HEK293 (cell line): ENCODE data around the gene TMCC1.

Experiments
- CTCF ChIA-PET: fragments of 350-600 bp; formaldehyde crosslinking; extraction: SDS; loops from one replicate; lab custom pipeline; 2021; ENCODE audit warnings: antibody characterized with exemption; lab: Yijun Ruan, JAX
- POLR2A ChIA-PET: fragments of 300-600 bp; formaldehyde crosslinking; extraction: SDS; loops from one replicate; lab custom pipeline; 2020; ENCODE audit warnings: antibody characterized with exemption, inconsistent platforms; lab: Yijun Ruan, JAX
- H3K27ac ChIP-seq: fragments of 200-500 bp; sonication (Bioruptor generic); 2 replicates; pipeline ENCODE4 v1.5.1; 2014; ENCODE audit warnings: low read depth, low read length, control low read depth, inconsistent platforms; ENCODE audit errors: extremely low read depth
- H3K36me3 ChIP-seq, 2 experiments: fragments of 200-500 bp in 1 of 2; sonication (Bioruptor generic) in 1 of 2; 1 replicate in 1 of 2; 2 replicates in 1 of 2; pipeline ENCODE4 v1.5.1; 2014 to 2017; ENCODE audit warnings: inconsistent platforms in 2 of 2, low read length in 2 of 2; ENCODE audit not compliant: control insufficient read depth in 2 of 2, insufficient read depth in 1 of 2
- H3K4me1 ChIP-seq: fragments of 200-500 bp; sonication (Bioruptor generic); 2 replicates; pipeline ENCODE4 v1.5.1; 2014; ENCODE audit warnings: mild to moderate bottlenecking, low read length, inconsistent platforms; ENCODE audit not compliant: control insufficient read depth, insufficient read depth
- H3K4me3 ChIP-seq: 2 replicates; pipeline ENCODE4 v1.5.1; 2011; ENCODE audit warnings: low read depth, mild to moderate bottlenecking, control low read depth, low read length, moderate library complexity
- H3K9me3 ChIP-seq: fragments of 200-500 bp; sonication (Bioruptor generic); 2 replicates; pipeline ENCODE4 v1.5.1; 2014; ENCODE audit warnings: low read depth, low read length, inconsistent platforms; ENCODE audit not compliant: control insufficient read depth, insufficient read depth
- EGR2 ChIP-seq: fragments of 450-650 bp; formaldehyde crosslinking; IDR thresholded peaks from 2 replicates; pipeline ENCODE4 v1.5.1; 2016; ENCODE audit warnings: low read depth, missing biosample characterization, missing genetic modification characterization
- OVOL3 ChIP-seq: fragments of 450-650 bp; formaldehyde crosslinking; IDR thresholded peaks from 2 replicates; pipeline ENCODE4 v1.5.1; 2016; ENCODE audit warnings: missing biosample characterization, missing genetic modification characterization
- WT1 ChIP-seq: fragments of 450-650 bp; formaldehyde crosslinking; IDR thresholded peaks from 2 replicates; pipeline ENCODE4 v1.5.1; 2016; ENCODE audit warnings: missing biosample characterization, missing genetic modification characterization
- ZNF114 ChIP-seq: fragments of 450-650 bp; formaldehyde crosslinking; IDR thresholded peaks from 2 replicates; pipeline ENCODE4 v1.5.0; 2017; ENCODE audit warnings: missing biosample characterization, missing genetic modification characterization
- ZNF19 ChIP-seq: fragments of 450-650 bp; formaldehyde crosslinking; IDR thresholded peaks from 2 replicates; pipeline ENCODE4; 2016; ENCODE audit warnings: missing biosample characterization, missing genetic modification characterization, low read depth
- ZNF223 ChIP-seq: fragments of 450-650 bp; formaldehyde crosslinking; IDR thresholded peaks from 2 replicates; pipeline ENCODE4 v1.5.1; 2016; ENCODE audit warnings: missing biosample characterization, missing genetic modification characterization
- ZNF248 ChIP-seq: fragments of 450-650 bp; formaldehyde crosslinking; IDR thresholded peaks from 2 replicates; pipeline ENCODE4 v1.5.1; 2017; ENCODE audit warnings: missing biosample characterization, missing genetic modification characterization
- ZNF324 ChIP-seq: fragments of 450-650 bp; formaldehyde crosslinking; IDR thresholded peaks from 2 replicates; pipeline ENCODE4 v1.5.1; 2016; ENCODE audit warnings: missing biosample characterization, missing genetic modification characterization
- ZNF473 ChIP-seq: fragments of 450-650 bp; formaldehyde crosslinking; IDR thresholded peaks from 2 replicates; pipeline ENCODE4 v1.5.1; 2017; ENCODE audit warnings: missing biosample characterization, missing genetic modification characterization
- ZNF501 ChIP-seq: fragments of 450-650 bp; formaldehyde crosslinking; IDR thresholded peaks from 2 replicates; pipeline ENCODE4 v1.5.1; 2016; ENCODE audit warnings: missing biosample characterization, missing genetic modification characterization
- ZNF658 ChIP-seq: fragments of 450-650 bp; formaldehyde crosslinking; IDR thresholded peaks from 2 replicates; pipeline ENCODE4; 2016; ENCODE audit warnings: missing biosample characterization, missing genetic modification characterization
- ZNF670 ChIP-seq: fragments of 450-650 bp; formaldehyde crosslinking; IDR thresholded peaks from 2 replicates; pipeline ENCODE4 v1.5.1; 2016; ENCODE audit warnings: missing biosample characterization, missing genetic modification characterization, low read depth
- TF ChIP-seq, protein P1 (sequence below): fragments of 450-650 bp; formaldehyde crosslinking; IDR thresholded peaks from 2 replicates; pipeline ENCODE4 v1.5.1; 2016; ENCODE audit warnings: missing biosample characterization, missing genetic modification characterization, low read depth
- TF ChIP-seq, protein P2 (sequence below): fragments of 450-650 bp; formaldehyde crosslinking; IDR thresholded peaks from 2 replicates; pipeline ENCODE4 v1.5.1; 2016; ENCODE audit warnings: missing biosample characterization, missing genetic modification characterization
- TF ChIP-seq, protein P3 (sequence below): fragments of 450-650 bp; formaldehyde crosslinking; IDR thresholded peaks from 2 replicates; pipeline ENCODE4 v1.5.1; 2016; ENCODE audit warnings: missing biosample characterization, missing genetic modification characterization
- TF ChIP-seq, protein P4 (sequence below): fragments of 450-650 bp; formaldehyde crosslinking; IDR thresholded peaks from 2 replicates; pipeline ENCODE4 v1.5.1; 2016; ENCODE audit warnings: missing biosample characterization, missing genetic modification characterization
- TF ChIP-seq, protein P5 (sequence below): fragments of 450-650 bp; formaldehyde crosslinking; conservative IDR thresholded peaks from 2 replicates; pipeline ENCODE4 v1.5.1; 2016; ENCODE audit warnings: low read depth, missing biosample characterization, missing genetic modification characterization
- TF ChIP-seq, protein P6 (sequence below): fragments of 450-650 bp; formaldehyde crosslinking; IDR thresholded peaks from 2 replicates; pipeline ENCODE4 v1.5.1; 2016; ENCODE audit warnings: missing biosample characterization, missing genetic modification characterization, borderline replicate concordance
- TF ChIP-seq, protein P7 (sequence below): fragments of 450-650 bp; formaldehyde crosslinking; IDR thresholded peaks from 2 replicates; pipeline ENCODE4 v1.5.1; 2017; ENCODE audit warnings: missing biosample characterization, missing genetic modification characterization

The TMCC1 gene

DNA sequence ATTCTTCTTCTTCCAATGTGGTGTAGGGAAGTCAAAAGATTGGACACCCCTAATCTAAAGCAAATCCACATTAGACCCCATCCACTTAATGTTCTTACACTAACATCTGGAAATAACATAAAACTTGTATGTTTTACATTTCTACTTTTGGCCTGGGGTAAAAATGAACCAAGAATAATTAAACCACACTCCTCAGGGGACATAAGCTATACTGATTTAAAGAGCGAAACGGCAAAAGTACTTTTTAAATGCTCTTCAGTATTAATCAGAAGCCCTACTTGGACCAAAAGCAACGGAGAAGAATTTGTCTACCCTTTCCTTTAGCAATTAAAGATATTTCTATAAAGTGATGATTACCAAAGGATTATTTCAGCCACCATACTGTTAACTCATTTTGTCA is 123.9 kb downstream of the TMCC1 start:
- no peaks in the 10 kb centered on the region for H3K4me1 ChIP-seq
- H3K36me3 ChIP-seq: no peaks in the 10 kb centered on the region; a peak in 1 of 3 replicates
- no peak overlapping the region for H3K4me3 ChIP-seq
- CTCF ChIA-PET: interaction anchor here (1.1 kb wide), 1 partner anchor 12 kb away, joined by 3 read pairs; no protein-coding TSS in a partner anchor
- TF ChIP-seq ZNF324 (tag by site-specific recombination): no peak
- TF ChIP-seq, protein P1, sequence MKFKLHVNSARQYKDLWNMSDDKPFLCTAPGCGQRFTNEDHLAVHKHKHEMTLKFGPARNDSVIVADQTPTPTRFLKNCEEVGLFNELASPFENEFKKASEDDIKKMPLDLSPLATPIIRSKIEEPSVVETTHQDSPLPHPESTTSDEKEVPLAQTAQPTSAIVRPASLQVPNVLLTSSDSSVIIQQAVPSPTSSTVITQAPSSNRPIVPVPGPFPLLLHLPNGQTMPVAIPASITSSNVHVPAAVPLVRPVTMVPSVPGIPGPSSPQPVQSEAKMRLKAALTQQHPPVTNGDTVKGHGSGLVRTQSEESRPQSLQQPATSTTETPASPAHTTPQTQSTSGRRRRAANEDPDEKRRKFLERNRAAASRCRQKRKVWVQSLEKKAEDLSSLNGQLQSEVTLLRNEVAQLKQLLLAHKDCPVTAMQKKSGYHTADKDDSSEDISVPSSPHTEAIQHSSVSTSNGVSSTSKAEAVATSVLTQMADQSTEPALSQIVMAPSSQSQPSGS (tag by site-specific recombination): no peak
- TF ChIP-seq ZNF658 (tag by site-specific recombination): no peak
- TF ChIP-seq ZNF223 (tag by site-specific recombination): no peak
- no peak for TF ChIP-seq EGR2 (tag by site-specific recombination)
- TF ChIP-seq ZNF473 (tag by site-specific recombination): no peak
- TF ChIP-seq ZNF19 (tag by site-specific recombination): no peak
- TF ChIP-seq, protein P2, sequence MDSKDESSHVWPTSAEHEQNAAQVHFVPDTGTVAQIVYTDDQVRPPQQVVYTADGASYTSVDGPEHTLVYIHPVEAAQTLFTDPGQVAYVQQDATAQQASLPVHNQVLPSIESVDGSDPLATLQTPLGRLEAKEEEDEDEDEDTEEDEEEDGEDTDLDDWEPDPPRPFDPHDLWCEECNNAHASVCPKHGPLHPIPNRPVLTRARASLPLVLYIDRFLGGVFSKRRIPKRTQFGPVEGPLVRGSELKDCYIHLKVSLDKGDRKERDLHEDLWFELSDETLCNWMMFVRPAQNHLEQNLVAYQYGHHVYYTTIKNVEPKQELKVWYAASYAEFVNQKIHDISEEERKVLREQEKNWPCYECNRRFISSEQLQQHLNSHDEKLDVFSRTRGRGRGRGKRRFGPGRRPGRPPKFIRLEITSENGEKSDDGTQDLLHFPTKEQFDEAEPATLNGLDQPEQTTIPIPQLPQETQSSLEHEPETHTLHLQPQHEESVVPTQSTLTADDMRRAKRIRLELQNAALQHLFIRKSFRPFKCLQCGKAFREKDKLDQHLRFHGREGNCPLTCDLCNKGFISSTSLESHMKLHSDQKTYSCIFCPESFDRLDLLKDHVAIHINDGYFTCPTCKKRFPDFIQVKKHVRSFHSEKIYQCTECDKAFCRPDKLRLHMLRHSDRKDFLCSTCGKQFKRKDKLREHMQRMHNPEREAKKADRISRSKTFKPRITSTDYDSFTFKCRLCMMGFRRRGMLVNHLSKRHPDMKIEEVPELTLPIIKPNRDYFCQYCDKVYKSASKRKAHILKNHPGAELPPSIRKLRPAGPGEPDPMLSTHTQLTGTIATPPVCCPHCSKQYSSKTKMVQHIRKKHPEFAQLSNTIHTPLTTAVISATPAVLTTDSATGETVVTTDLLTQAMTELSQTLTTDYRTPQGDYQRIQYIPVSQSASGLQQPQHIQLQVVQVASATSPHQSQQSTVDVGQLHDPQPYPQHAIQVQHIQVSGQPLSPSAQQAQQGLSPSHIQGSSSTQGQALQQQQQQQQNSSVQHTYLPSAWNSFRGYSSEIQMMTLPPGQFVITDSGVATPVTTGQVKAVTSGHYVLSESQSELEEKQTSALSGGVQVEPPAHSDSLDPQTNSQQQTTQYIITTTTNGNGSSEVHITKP (tag by site-specific recombination): no peak
- no peak for TF ChIP-seq ZNF114 (tag by site-specific recombination)
- no peak for TF ChIP-seq ZNF248
- TF ChIP-seq ZNF670: no peak
- no peak for TF ChIP-seq OVOL3 (tag by site-specific recombination)
- TF ChIP-seq, protein P3, sequence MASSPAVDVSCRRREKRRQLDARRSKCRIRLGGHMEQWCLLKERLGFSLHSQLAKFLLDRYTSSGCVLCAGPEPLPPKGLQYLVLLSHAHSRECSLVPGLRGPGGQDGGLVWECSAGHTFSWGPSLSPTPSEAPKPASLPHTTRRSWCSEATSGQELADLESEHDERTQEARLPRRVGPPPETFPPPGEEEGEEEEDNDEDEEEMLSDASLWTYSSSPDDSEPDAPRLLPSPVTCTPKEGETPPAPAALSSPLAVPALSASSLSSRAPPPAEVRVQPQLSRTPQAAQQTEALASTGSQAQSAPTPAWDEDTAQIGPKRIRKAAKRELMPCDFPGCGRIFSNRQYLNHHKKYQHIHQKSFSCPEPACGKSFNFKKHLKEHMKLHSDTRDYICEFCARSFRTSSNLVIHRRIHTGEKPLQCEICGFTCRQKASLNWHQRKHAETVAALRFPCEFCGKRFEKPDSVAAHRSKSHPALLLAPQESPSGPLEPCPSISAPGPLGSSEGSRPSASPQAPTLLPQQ (tag by site-specific recombination): no peak
- TF ChIP-seq, protein P4, sequence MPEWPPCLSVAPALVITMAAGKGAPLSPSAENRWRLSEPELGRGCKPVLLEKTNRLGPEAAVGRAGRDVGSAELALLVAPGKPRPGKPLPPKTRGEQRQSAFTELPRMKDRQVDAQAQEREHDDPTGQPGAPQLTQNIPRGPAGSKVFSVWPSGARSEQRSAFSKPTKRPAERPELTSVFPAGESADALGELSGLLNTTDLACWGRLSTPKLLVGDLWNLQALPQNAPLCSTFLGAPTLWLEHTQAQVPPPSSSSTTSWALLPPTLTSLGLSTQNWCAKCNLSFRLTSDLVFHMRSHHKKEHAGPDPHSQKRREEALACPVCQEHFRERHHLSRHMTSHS (tag by site-specific recombination): no peak
- TF ChIP-seq, protein P5, sequence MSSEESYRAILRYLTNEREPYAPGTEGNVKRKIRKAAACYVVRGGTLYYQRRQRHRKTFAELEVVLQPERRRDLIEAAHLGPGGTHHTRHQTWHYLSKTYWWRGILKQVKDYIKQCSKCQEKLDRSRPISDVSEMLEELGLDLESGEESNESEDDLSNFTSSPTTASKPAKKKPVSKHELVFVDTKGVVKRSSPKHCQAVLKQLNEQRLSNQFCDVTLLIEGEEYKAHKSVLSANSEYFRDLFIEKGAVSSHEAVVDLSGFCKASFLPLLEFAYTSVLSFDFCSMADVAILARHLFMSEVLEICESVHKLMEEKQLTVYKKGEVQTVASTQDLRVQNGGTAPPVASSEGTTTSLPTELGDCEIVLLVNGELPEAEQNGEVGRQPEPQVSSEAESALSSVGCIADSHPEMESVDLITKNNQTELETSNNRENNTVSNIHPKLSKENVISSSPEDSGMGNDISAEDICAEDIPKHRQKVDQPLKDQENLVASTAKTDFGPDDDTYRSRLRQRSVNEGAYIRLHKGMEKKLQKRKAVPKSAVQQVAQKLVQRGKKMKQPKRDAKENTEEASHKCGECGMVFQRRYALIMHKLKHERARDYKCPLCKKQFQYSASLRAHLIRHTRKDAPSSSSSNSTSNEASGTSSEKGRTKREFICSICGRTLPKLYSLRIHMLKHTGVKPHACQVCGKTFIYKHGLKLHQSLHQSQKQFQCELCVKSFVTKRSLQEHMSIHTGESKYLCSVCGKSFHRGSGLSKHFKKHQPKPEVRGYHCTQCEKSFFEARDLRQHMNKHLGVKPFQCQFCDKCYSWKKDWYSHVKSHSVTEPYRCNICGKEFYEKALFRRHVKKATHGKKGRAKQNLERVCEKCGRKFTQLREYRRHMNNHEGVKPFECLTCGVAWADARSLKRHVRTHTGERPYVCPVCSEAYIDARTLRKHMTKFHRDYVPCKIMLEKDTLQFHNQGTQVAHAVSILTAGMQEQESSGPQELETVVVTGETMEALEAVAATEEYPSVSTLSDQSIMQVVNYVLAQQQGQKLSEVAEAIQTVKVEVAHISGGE (tag by site-specific recombination): no peak
- TF ChIP-seq, protein P6, sequence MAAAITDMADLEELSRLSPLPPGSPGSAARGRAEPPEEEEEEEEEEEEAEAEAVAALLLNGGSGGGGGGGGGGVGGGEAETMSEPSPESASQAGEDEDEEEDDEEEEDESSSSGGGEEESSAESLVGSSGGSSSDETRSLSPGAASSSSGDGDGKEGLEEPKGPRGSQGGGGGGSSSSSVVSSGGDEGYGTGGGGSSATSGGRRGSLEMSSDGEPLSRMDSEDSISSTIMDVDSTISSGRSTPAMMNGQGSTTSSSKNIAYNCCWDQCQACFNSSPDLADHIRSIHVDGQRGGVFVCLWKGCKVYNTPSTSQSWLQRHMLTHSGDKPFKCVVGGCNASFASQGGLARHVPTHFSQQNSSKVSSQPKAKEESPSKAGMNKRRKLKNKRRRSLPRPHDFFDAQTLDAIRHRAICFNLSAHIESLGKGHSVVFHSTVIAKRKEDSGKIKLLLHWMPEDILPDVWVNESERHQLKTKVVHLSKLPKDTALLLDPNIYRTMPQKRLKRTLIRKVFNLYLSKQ (tag by site-specific recombination): no peak
- no peak for TF ChIP-seq ZNF501
- TF ChIP-seq, protein P7, sequence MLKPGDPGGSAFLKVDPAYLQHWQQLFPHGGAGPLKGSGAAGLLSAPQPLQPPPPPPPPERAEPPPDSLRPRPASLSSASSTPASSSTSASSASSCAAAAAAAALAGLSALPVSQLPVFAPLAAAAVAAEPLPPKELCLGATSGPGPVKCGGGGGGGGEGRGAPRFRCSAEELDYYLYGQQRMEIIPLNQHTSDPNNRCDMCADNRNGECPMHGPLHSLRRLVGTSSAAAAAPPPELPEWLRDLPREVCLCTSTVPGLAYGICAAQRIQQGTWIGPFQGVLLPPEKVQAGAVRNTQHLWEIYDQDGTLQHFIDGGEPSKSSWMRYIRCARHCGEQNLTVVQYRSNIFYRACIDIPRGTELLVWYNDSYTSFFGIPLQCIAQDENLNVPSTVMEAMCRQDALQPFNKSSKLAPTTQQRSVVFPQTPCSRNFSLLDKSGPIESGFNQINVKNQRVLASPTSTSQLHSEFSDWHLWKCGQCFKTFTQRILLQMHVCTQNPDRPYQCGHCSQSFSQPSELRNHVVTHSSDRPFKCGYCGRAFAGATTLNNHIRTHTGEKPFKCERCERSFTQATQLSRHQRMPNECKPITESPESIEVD (tag by site-specific recombination): no peak
- TF ChIP-seq WT1: no peak
- no peak overlapping the region for H3K27ac ChIP-seq
- no peaks in the 10 kb centered on the region for H3K9me3 ChIP-seq
- POLR2A ChIA-PET: no interaction called here
